ENCODE data around the gene GPR65. TPM values are rescaled to one million over a fixed set of nuclear protein-coding genes. Genes with fewer than 3 reads are reported as not detected.

The GPR65 gene
- total RNA-seq, 1 experiment from 2014 or later, result not detected

- Histone ChIP-seq H2BK120ac (ENCODE audit: low read depth, low read length, poor library complexity, severe bottlenecking) (no peak overlapping the region), H3K56ac (ENCODE audit: insufficient read length, low read depth, low read length) (no peak overlapping the region), H3K4me1 (ENCODE audit: insufficient read depth, low read length) (no peaks in the 10 kb centered on the region), H3K79me2 (ENCODE audit: insufficient read depth, low read length) (no peaks in the 10 kb centered on the region), H2BK20ac (ENCODE audit: low read depth, low read length, poor library complexity, severe bottlenecking) (no peak overlapping the region), H4K5ac (ENCODE audit: insufficient read length, low read depth, low read length) (no peak overlapping the region), H3K27me3 (ENCODE audit: insufficient read depth, low read length) (no peaks in the 10 kb centered on the region), H4K8ac (replicated peaks; ENCODE audit: insufficient read length, low read depth, low read length) (no peak overlapping the region), H3K14ac (ENCODE audit: insufficient read depth, low read length) (no peak overlapping the region), H4K20me1 (ENCODE audit: control insufficient read depth, insufficient read depth, insufficient read length) (no peaks in the 10 kb centered on the region), H3K23ac (ENCODE audit: insufficient read length, low read depth, low read length) (no peak overlapping the region), H2AFZ (ENCODE audit: low read length) (no peak overlapping the region), H3K23me2 (ENCODE audit: insufficient read length, low read depth, low read length, poor library complexity, severe bottlenecking) (no peaks in the 10 kb centered on the region), H3K4ac (ENCODE audit: low read depth, low read length) (no peak overlapping the region), H2BK15ac (ENCODE audit: low read depth, low read length) (no peak overlapping the region), H2BK5ac (ENCODE audit: insufficient read length, low read length) (no peak overlapping the region), H3K27ac (ENCODE audit: insufficient read length, low read depth, low read length) (no peak overlapping the region), H2BK12ac (ENCODE audit: insufficient read length, low read depth, low read length) (no peak overlapping the region), H3K18ac (ENCODE audit: insufficient read length, low read depth, low read length) (no peak overlapping the region), H3K9ac (ENCODE audit: extremely low read depth, insufficient read length, low read length) (no peak overlapping the region), H4K91ac (ENCODE audit: insufficient read length, low read depth, low read length) (no peak overlapping the region), H3T11ph (ENCODE audit: low read length) (no peak overlapping the region), H3K4me2 (ENCODE audit: insufficient read depth, insufficient read length, low read length) (no peak overlapping the region), H3K79me1 (ENCODE audit: insufficient read depth, low read depth, low read length, poor library complexity, severe bottlenecking) (no peaks in the 10 kb centered on the region), H3K9me3 (ENCODE audit: control insufficient read depth, low read depth, low read length) (no peaks in the 10 kb centered on the region), H2AK5ac (ENCODE audit: insufficient read length, low read length) (no peak overlapping the region)
- H3K4me1 Mint-ChIP-seq, result no peaks in the 10 kb centered on the region
- no peaks in the 10 kb centered on the region for H3K36me3 Mint-ChIP-seq (ENCODE audit: insufficient read depth in 1 of 3, low read depth in 3 of 3)
- no peak overlapping the region; a peak in 1 of 7 replicates for H3K27ac Mint-ChIP-seq
- TF ChIP-seq CTCF (conservative IDR thresholded peaks at IDR 0.05), result no peak
- no peaks in the 10 kb centered on the region for H3K27me3 Mint-ChIP-seq (ENCODE audit: low read depth)
- no peaks in the 10 kb centered on the region for H3K9me3 Mint-ChIP-seq
- no peak for DNase-seq
- H3K4me3 Mint-ChIP-seq, result no peak overlapping the region
- WGBS (ENCODE audit: extremely low coverage, insufficient read length, low lambda C conversion rate), result no CpG with 5 or more reads among the region's 2 CpGs
Observed at GRCh38 chr14:88008039-88008742, 3.3 kb downstream of the GPR65 start.
